ENCODE measurements around the gene PTGDR2.

Gene PTGDR2

DNA sequence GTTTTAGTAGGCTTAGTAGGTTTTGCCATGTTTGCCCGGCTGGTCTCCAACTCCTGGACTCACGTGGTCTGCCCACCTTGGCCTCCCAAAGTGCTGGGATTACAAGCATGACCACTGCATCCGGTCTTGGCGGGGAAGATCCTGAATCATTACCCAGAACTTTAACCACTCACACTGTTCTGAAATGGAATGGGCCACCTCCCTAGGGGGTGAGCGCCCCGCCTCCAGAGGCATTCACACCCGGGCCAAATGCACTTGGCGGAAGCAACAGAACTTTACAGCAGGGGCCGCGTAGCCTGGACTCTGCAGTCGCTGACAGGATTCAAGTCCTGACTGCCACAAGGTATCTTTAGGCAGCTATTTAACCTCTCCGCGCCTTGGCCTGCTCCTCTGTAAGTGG, 8.5 kb downstream of the PTGDR2 start:
- TF ChIP-seq, protein P1, sequence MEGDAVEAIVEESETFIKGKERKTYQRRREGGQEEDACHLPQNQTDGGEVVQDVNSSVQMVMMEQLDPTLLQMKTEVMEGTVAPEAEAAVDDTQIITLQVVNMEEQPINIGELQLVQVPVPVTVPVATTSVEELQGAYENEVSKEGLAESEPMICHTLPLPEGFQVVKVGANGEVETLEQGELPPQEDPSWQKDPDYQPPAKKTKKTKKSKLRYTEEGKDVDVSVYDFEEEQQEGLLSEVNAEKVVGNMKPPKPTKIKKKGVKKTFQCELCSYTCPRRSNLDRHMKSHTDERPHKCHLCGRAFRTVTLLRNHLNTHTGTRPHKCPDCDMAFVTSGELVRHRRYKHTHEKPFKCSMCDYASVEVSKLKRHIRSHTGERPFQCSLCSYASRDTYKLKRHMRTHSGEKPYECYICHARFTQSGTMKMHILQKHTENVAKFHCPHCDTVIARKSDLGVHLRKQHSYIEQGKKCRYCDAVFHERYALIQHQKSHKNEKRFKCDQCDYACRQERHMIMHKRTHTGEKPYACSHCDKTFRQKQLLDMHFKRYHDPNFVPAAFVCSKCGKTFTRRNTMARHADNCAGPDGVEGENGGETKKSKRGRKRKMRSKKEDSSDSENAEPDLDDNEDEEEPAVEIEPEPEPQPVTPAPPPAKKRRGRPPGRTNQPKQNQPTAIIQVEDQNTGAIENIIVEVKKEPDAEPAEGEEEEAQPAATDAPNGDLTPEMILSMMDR (IDR thresholded peaks at IDR 0.05; ENCODE audit: low read depth, low read length), result no peak
- Histone ChIP-seq H3K4me3 (ENCODE audit: low read depth, low read length) (no peak overlapping the region), H3K36me3 (peaks cover 13% of the 10 kb centered on the region), H3K4me1 (no peaks in the 10 kb centered on the region), H3K27me3 (no peaks in the 10 kb centered on the region), H3K9me3 (no peaks in the 10 kb centered on the region)
- DNase-seq, result no peak

DNA sequence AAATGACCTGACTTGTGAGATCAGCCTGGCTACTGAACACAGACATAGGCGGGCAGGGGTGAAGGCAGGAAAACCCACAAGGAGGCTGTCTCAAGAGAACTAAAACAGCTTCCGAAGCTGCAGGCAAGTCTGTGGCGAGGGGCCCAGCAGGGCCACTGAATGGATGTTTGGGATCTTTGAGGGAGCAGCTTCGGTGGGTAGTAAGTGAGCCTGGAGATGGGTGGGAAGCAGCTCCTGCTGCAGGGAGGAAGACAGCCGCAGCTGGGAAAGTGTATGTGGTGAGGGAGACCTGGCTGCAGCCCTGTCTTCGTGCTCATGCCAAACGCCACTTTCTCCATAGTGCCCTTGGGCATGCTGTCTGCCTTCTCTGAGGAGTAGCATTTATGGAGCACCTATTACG, 10.4 kb downstream of the PTGDR2 start:
- H3K4me1 ChIP-seq, result no peaks in the 10 kb centered on the region
- no peak for DNase-seq
- no peaks in the 10 kb centered on the region for H3K27me3 ChIP-seq
- peaks cover 9% of the 10 kb centered on the region; the same call in 1 of the 2 replicates for H3K36me3 ChIP-seq
- peak overlapping the region; percentile 82 for H3K4me3 ChIP-seq (ENCODE audit: low read depth, low read length)
- H3K9me3 ChIP-seq, result no peaks in the 10 kb centered on the region
- TF ChIP-seq, protein P1 (IDR thresholded peaks at IDR 0.05; ENCODE audit: low read depth, low read length), result no peak

DNA sequence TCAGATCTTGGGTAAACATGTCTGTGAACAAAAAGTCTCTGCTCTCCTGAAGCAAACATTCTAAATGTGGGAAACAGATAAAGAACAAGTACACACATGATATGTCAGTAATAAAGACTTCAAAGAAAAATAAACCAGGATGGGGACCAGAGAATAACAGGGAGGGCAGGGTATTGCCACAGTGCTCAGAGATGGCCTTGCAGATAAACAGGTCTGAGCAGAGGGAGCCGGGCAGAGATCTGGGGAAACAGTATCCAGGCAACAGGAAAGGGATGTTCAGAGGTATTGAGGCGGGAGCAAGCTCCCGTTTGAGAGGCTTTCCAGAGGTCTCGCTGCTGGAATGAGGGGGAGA, 10.9 kb downstream of the PTGDR2 start:
- Histone ChIP-seq H3K36me3 (peaks cover 9% of the 10 kb centered on the region; the same call in 1 of the 2 replicates), H3K9me3 (no peaks in the 10 kb centered on the region), H3K4me3 (ENCODE audit: low read depth, low read length) (peak overlapping the region; percentile 82), H3K27me3 (no peaks in the 10 kb centered on the region), H3K4me1 (no peaks in the 10 kb centered on the region)
- TF ChIP-seq, protein P1 (IDR thresholded peaks at IDR 0.05; ENCODE audit: low read depth, low read length), result no peak
- DNase-seq, result no peak

DNA sequence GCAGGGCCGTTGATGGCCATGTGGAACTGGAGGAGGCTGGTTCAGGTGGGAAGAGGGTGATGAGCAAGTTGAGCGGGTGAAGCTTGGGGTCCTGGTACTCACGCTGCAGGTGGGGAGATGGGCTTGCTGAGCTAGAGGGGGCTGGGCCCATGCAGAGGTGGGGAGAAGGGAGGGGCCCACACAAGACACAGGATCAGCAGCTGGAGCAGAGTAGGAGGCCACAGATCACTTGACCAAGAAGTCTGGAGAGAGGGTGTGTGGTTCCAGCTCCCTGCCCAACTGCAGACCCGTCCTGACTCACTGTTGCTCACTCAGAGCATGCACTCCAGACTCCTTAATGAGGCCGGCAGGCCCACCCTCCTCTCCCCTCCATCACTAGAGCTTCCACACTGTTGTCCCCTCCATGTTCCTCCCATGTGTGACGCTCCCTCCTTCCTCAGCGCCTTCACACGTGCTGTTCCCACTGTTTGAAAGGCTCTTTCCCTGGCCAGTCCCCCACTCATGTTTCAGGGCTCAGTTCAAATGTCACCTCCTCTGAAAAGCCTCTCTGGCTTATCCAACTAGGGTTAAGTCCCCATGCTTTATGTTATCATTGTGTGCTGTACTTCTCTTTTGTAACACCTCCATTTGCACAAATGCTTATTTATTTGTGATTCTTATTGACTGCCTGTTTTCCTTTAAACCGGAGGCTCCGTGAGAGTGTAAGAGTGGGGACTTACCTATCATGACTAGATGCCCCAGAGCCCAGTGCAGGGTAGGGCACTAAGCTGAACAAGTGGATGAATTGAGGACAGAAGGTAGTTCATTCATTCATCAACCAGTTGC, 11.5 kb downstream of the PTGDR2 start:
- TF ChIP-seq, protein P1 (IDR thresholded peaks at IDR 0.05; ENCODE audit: low read depth, low read length), result no peak
- H3K36me3 ChIP-seq, result peaks cover 9% of the 10 kb centered on the region; the same call in 1 of the 2 replicates
- H3K4me1 ChIP-seq, result no peaks in the 10 kb centered on the region
- no peaks in the 10 kb centered on the region for H3K27me3 ChIP-seq
- DNase-seq, result no peak
- H3K9me3 ChIP-seq, result no peaks in the 10 kb centered on the region
- H3K4me3 ChIP-seq (ENCODE audit: low read depth, low read length), result peak overlapping the region; percentile 82

DNA sequence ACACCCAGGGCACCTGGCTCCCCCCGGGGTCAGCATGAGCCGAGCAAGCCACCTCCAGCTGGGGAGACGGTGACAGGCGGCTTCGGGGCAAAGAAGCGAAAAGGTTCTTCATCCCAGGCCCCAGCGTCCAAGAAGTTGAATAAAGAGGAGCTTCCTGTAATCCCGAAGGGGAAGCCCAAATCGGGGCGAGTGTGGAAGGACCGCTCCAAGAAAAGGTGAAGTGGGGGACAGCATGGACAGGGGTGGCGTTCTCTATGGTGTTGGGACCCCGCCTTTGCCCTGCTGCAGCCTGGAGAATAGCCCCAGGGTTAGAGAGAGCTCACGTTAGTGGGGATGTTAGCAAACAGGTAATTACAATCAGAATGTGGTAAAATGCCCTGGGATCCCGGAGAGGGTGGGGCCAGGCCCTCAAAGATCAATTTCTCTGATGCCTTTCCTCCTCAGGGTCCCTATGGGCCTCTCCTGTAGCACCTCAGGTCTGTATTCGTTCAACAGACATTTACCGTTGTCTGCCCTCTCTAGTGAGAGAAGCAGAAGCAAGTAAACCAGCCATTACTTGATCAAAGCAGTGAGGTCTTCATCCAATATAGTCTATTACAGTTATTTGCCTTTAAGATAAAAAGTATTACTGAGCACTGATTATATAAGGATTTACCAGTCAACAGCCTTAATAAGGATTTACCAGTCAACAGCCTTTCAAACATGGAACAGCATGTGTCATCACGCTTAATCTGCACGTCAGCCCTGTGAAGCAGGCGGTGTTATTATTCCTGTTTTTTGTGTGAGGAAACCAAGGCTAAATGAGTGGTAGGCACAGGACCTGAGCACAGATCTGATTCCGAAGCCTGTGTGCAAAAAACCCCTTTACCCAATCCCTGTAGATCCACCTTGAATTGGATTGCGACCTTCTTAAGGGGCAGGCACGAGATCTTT, 12.8 kb downstream of the PTGDR2 start:
- Histone ChIP-seq H3K9me3 (no peaks in the 10 kb centered on the region), H3K4me3 (ENCODE audit: low read depth, low read length) (peak overlapping the region; percentile 82), H3K36me3 (peaks cover 5% of the 10 kb centered on the region; the same call in 1 of the 2 replicates), H3K27me3 (no peaks in the 10 kb centered on the region), H3K4me1 (no peaks in the 10 kb centered on the region)
- DNase-seq, result no peak
- TF ChIP-seq, protein P1 (IDR thresholded peaks at IDR 0.05; ENCODE audit: low read depth, low read length), result no peak
